Measurements from ENCODE around the gene NAA50. TPM values are rescaled to one million over a fixed set of nuclear protein-coding genes. Genes with fewer than 3 reads are reported as not detected.

NAA50 gene
- total and polyA plus RNA-seq, 2 of the 13 experiments (the other 11 are each of a cell fraction or from before 2014, with no cell fraction given) = 30.2 to 233 TPM

DNA sequence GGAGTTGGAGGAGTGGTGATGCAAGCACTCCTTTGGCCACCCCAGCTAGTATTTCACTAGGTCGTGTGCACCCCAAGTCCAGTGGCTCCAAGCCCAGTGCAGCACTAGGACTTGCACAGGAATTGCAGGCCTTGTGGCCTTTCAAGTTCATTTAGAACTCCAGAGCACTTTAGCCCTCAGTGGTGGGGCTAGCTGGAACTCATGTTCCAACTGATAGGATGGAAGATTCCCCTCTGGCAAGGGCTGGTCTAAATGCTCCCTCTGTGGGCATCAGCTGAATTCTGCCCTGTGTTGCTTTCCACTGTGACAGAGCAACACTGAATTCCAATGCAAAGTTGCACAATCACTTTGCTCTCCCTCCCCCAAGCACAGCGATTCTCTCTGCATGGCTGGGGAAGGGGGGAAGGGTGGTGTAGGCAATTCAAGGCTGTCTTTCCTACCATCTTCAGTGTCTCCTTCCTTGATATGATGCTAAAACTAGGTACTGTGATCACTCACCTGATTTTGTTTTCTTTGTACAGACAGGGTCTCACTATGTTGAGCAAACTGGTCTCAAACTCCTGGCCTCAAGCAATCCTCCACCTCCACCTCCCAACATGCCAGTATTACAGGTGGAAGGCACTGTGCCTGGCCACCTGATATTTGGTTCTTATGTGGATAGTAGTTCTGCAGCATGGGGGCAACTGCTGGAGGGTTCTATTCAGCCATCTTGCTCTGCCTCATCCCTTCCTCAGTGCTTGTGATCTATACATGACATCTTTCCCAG lies 59.9 kb downstream of the NAA50 start (continued):
- TF ChIP-seq, protein P1, sequence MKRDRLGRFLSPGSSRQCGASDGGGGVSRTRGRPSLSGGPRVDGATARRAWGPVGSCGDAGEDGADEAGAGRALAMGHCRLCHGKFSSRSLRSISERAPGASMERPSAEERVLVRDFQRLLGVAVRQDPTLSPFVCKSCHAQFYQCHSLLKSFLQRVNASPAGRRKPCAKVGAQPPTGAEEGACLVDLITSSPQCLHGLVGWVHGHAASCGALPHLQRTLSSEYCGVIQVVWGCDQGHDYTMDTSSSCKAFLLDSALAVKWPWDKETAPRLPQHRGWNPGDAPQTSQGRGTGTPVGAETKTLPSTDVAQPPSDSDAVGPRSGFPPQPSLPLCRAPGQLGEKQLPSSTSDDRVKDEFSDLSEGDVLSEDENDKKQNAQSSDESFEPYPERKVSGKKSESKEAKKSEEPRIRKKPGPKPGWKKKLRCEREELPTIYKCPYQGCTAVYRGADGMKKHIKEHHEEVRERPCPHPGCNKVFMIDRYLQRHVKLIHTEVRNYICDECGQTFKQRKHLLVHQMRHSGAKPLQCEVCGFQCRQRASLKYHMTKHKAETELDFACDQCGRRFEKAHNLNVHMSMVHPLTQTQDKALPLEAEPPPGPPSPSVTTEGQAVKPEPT (CRISPR knock-in tag; IDR thresholded peaks at IDR 0.05; ENCODE audit: low read depth) = no peak
- TF ChIP-seq MED13 (CRISPR knock-in tag; IDR thresholded peaks at IDR 0.05) = no peak
- TF ChIP-seq ZNF253 (CRISPR knock-in tag; IDR thresholded peaks at IDR 0.05; ENCODE audit: borderline replicate concordance) = no peak
- TF ChIP-seq ZNF782 (CRISPR knock-in tag; IDR thresholded peaks at IDR 0.05; ENCODE audit: borderline replicate concordance) = no peak
- no peak for TF ChIP-seq ZNF670 (CRISPR knock-in tag; IDR thresholded peaks at IDR 0.05; ENCODE audit: borderline replicate concordance)
- TF ChIP-seq ZNF781 (CRISPR knock-in tag; IDR thresholded peaks at IDR 0.05; ENCODE audit: borderline replicate concordance, not compliant biosample characterization) = no peak
- no peak for TF ChIP-seq ZBTB44 (CRISPR knock-in tag; IDR thresholded peaks at IDR 0.05)
- TF ChIP-seq, protein P2, sequence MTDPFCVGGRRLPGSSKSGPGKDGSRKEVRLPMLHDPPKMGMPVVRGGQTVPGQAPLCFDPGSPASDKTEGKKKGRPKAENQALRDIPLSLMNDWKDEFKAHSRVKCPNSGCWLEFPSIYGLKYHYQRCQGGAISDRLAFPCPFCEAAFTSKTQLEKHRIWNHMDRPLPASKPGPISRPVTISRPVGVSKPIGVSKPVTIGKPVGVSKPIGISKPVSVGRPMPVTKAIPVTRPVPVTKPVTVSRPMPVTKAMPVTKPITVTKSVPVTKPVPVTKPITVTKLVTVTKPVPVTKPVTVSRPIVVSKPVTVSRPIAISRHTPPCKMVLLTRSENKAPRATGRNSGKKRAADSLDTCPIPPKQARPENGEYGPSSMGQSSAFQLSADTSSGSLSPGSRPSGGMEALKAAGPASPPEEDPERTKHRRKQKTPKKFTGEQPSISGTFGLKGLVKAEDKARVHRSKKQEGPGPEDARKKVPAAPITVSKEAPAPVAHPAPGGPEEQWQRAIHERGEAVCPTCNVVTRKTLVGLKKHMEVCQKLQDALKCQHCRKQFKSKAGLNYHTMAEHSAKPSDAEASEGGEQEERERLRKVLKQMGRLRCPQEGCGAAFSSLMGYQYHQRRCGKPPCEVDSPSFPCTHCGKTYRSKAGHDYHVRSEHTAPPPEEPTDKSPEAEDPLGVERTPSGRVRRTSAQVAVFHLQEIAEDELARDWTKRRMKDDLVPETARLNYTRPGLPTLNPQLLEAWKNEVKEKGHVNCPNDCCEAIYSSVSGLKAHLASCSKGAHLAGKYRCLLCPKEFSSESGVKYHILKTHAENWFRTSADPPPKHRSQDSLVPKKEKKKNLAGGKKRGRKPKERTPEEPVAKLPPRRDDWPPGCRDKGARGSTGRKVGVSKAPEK (CRISPR knock-in tag; IDR thresholded peaks at IDR 0.05; ENCODE audit: borderline replicate concordance) = no peak
- TF ChIP-seq ZNF317 (CRISPR knock-in tag; IDR thresholded peaks at IDR 0.05) = peak; percentile 73
- TF ChIP-seq ZNF225 (CRISPR knock-in tag; IDR thresholded peaks at IDR 0.05) = no peak
- TF ChIP-seq NFIC (IDR thresholded peaks at IDR 0.05; ENCODE audit: low read length) = no peak
- no peak for TF ChIP-seq HBP1 (CRISPR knock-in tag; IDR thresholded peaks at IDR 0.05; ENCODE audit: low read depth)
- TF ChIP-seq ZEB1 (IDR thresholded peaks at IDR 0.05; ENCODE audit: insufficient replicate concordance, low read depth) = no peak
- TF ChIP-seq U2AF1 (optimal IDR thresholded peaks at IDR 0.05; ENCODE audit: low read depth, low read length) = no peak
- no peak; the same call in 1 of the 2 replicates for TF ChIP-seq HOXA3 (CRISPR knock-in tag; IDR thresholded peaks at IDR 0.05)
- TF ChIP-seq HOXA5 (CRISPR knock-in tag; IDR thresholded peaks at IDR 0.05) = no peak
- TF ChIP-seq ZNF546 (CRISPR knock-in tag; conservative IDR thresholded peaks at IDR 0.05) = no peak
- TF ChIP-seq CCDC6 (CRISPR knock-in tag; IDR thresholded peaks at IDR 0.05) = no peak
- TF ChIP-seq JUND (CRISPR knock-in tag; IDR thresholded peaks at IDR 0.05) = no peak
- no peak for TF ChIP-seq ZFP41 (CRISPR knock-in tag; IDR thresholded peaks at IDR 0.05; ENCODE audit: borderline replicate concordance)
- TF ChIP-seq ERF (CRISPR knock-in tag; IDR thresholded peaks at IDR 0.05) = no peak; the same call in 1 of the 2 replicates
- no peak for TF ChIP-seq MAFG (CRISPR knock-in tag; IDR thresholded peaks at IDR 0.05)
- no peak for TF ChIP-seq ZNF713 (CRISPR knock-in tag; IDR thresholded peaks at IDR 0.05)
- no peak for TF ChIP-seq SIN3B (IDR thresholded peaks at IDR 0.05; ENCODE audit: low read length)

All from HepG2 (cell line).